AG09309 (cell line): ENCODE data around the gene NUP160.
"Not testable (repeated sequence)": the region's sequence is repeated elsewhere in the genome, so short reads cannot be mapped to it uniquely, and the experiment has no call there.

Experiments used
- DNase-seq: peaks from one replicate; pipeline ENCODE4 v3.0.0-alpha.2; 2010; ENCODE audit warnings: low read depth
- H3K4me3 ChIP-seq: 2 replicates; pipeline ENCODE4 v1.5.1; 2011; ENCODE audit warnings: mild to moderate bottlenecking, low read depth, low read length, moderate library complexity; ENCODE audit not compliant: control insufficient read depth
- CTCF ChIP-seq: IDR thresholded peaks from 2 replicates; pipeline ENCODE4 v1.5.1; 2011; ENCODE audit warnings: mild to moderate bottlenecking, low read depth, low read length, inconsistent platforms; ENCODE audit not compliant: insufficient read depth, control insufficient read depth; ENCODE audit errors: missing control alignments

The NUP160 gene

GRCh38 chr11:47783087-47783610, 65.0 kb downstream of the NUP160 start:
- no peak for TF ChIP-seq CTCF
- H3K4me3 ChIP-seq: no peak overlapping the region
- no peak for DNase-seq

GRCh38 chr11:47778878-47779483, 69.2 kb downstream of the NUP160 start:
- no peak for DNase-seq
- TF ChIP-seq CTCF: no peak
- H3K4me3 ChIP-seq: no peak overlapping the region

- no peak overlapping the region for H3K4me3 ChIP-seq
- no peak for DNase-seq
- TF ChIP-seq CTCF: no peak
Observed at GRCh38 chr11:47775240-47775869, 72.8 kb downstream of the NUP160 start.

GRCh38 chr11:47773882-47774281, 74.3 kb downstream of the NUP160 start:
- DNase-seq: no peak
- no peak overlapping the region for H3K4me3 ChIP-seq
- no peak for TF ChIP-seq CTCF

GRCh38 chr11:47769556-47769955, 78.6 kb downstream of the NUP160 start:
- DNase-seq, H3K4me3 ChIP-seq: not testable (repeated sequence)

GRCh38 chr11:47768101-47768612, 80.0 kb downstream of the NUP160 start:
- DNase-seq: peak; percentile 45
- peak overlapping the region; percentile 53 for H3K4me3 ChIP-seq
- TF ChIP-seq CTCF: no peak

GRCh38 chr11:47766509-47767227, 81.5 kb downstream of the NUP160 start:
- peak overlapping the region; percentile 69 for H3K4me3 ChIP-seq
- no peak for DNase-seq
- TF ChIP-seq CTCF: no peak
